Measurements from ENCODE around the gene SCFD2.
"Not testable (repeated sequence)": the region's sequence is repeated elsewhere in the genome, so short reads cannot be mapped to it uniquely, and the experiment has no call there.

DNA sequence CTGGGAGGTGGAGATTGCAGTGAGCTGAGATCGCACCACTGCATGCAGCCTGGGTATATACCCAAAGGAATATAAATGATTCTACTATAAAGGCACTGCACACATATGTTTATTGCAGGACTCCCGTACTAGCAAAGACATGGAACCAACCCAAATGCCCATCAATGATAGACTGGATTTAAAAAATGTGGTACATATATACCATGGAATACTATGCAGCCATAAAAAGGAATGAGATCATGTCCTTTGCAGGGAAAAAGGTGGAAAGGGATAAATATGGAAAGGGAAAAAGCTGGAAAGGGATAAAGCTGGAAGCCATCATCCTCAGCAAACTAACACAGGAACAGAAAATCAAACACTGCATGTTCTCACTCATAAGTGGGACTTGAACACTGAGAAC is 308.8 kb downstream of the SCFD2 start:
- TF ChIP-seq, protein P1, sequence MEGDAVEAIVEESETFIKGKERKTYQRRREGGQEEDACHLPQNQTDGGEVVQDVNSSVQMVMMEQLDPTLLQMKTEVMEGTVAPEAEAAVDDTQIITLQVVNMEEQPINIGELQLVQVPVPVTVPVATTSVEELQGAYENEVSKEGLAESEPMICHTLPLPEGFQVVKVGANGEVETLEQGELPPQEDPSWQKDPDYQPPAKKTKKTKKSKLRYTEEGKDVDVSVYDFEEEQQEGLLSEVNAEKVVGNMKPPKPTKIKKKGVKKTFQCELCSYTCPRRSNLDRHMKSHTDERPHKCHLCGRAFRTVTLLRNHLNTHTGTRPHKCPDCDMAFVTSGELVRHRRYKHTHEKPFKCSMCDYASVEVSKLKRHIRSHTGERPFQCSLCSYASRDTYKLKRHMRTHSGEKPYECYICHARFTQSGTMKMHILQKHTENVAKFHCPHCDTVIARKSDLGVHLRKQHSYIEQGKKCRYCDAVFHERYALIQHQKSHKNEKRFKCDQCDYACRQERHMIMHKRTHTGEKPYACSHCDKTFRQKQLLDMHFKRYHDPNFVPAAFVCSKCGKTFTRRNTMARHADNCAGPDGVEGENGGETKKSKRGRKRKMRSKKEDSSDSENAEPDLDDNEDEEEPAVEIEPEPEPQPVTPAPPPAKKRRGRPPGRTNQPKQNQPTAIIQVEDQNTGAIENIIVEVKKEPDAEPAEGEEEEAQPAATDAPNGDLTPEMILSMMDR (IDR thresholded peaks at IDR 0.05 in 4 of 5, conservative IDR thresholded peaks at IDR 0.05 in 1 of 5): not testable (repeated sequence)
- not testable (repeated sequence) for TF ChIP-seq POLR2A (IDR thresholded peaks at IDR 0.05)
